PC-3 (cell line): Measurements from ENCODE around the gene TMEM190. TPM values are rescaled to one million over a fixed set of nuclear protein-coding genes. Genes with fewer than 3 reads are reported as not detected.
A peak's percentile ranks its signal among the peaks of the same experiment; 100 is the strongest.

Experiments
- ATAC-seq: fragments of 200-7000 bp; cut with Tn5 transposase; 2 replicates; pipeline ENCODE4 v1.9.1; 2020; ENCODE audit warnings: mild to moderate bottlenecking, moderate library complexity
- BruUV-seq: library from RNA; stranded (reverse); fragments of 400-500 nt; replicated peaks from 2 replicates; lab custom pipeline; 2021; lab: Mats Ljungman, UMichigan
- CTCF ChIA-PET: fragments of 300-600 bp; sonication (Branson Sonifier 250); formaldehyde crosslinking; loops from one replicate; lab custom pipeline; 2022; ENCODE audit warnings: antibody characterized with exemption; lab: Charles Lee
- POLR2A ChIA-PET: fragments of 300-600 bp; sonication (Branson Sonifier 250); formaldehyde crosslinking; loops from one replicate; lab custom pipeline; 2022; ENCODE audit warnings: antibody characterized with exemption; ENCODE audit not compliant: unreplicated experiment; lab: Charles Lee
- DNase-seq: peaks from one replicate; pipeline ENCODE4 v3.0.0-alpha.2; 2015
- H2AFZ ChIP-seq: fragments of 300-600 bp; sonication (generic); 2 replicates; pipeline ENCODE4 v1.6.0; 2016; ENCODE audit warnings: antibody characterized with exemption, low read length
- H3F3A ChIP-seq: fragments of 300-600 bp; sonication (generic); one replicate; pipeline ENCODE4 v1.6.0; 2017; ENCODE audit warnings: antibody characterized with exemption, low read length, control low read depth, mild to moderate bottlenecking; ENCODE audit not compliant: unreplicated experiment
- H3K27ac ChIP-seq: fragments of 300-600 bp; sonication (generic); 2 replicates; pipeline ENCODE4 v1.5.1; 2016; ENCODE audit warnings: mild to moderate bottlenecking, low read length
- H3K27me3 ChIP-seq: fragments of 300-600 bp; sonication (generic); 2 replicates; pipeline ENCODE4 v1.6.1; 2016; ENCODE audit warnings: low read length, mixed read lengths
- H3K36me3 ChIP-seq: fragments of 300-600 bp; sonication (generic); 2 replicates; pipeline ENCODE4 v1.6.1; 2016; ENCODE audit warnings: low read depth, mixed run types, low read length, mixed read lengths
- H3K4me1 ChIP-seq: fragments of 300-600 bp; sonication (generic); 2 replicates; pipeline ENCODE4 v1.5.1; 2016; ENCODE audit warnings: low read length; ENCODE audit not compliant: insufficient read depth
- H3K4me2 ChIP-seq: fragments of 300-600 bp; sonication (generic); 2 replicates; pipeline ENCODE4 v1.6.0; 2016; ENCODE audit warnings: low read length
- H3K4me3 ChIP-seq: fragments of 300-600 bp; sonication (generic); 2 replicates; pipeline ENCODE4 v1.5.1; 2016; ENCODE audit warnings: mild to moderate bottlenecking, low read length, mixed read lengths
- H3K79me2 ChIP-seq: fragments of 300-600 bp; sonication (generic); 2 replicates; pipeline ENCODE4 v1.6.1; 2017; ENCODE audit warnings: low read length, mixed read lengths
- H3K9ac ChIP-seq: fragments of 300-600 bp; sonication (generic); 2 replicates; pipeline ENCODE4 v1.6.0; 2016; ENCODE audit warnings: mild to moderate bottlenecking, low read length
- H3K9me2 ChIP-seq: fragments of 300-600 bp; sonication (generic); replicated peaks from 2 replicates; pipeline ENCODE4 v1.6.1; 2016; ENCODE audit warnings: mixed run types, low read length, mixed read lengths
- H3K9me3 ChIP-seq: fragments of 300-600 bp; sonication (generic); 2 replicates; pipeline ENCODE4 v1.6.1; 2016; ENCODE audit warnings: low read length, mixed read lengths
- H4K20me1 ChIP-seq: fragments of 300-600 bp; sonication (generic); 2 replicates; pipeline ENCODE4 v1.6.1; 2016; ENCODE audit warnings: low read length, mixed read lengths
- EZH2 ChIP-seq: fragments of 300-600 bp; sonication (generic); IDR thresholded peaks from one replicate; pipeline ENCODE4 v1.6.1; 2017; ENCODE audit warnings: antibody characterized with exemption, mild to moderate bottlenecking, low read length; ENCODE audit not compliant: unreplicated experiment
- EZH2phosphoT487 ChIP-seq: fragments of 300-600 bp; sonication (generic); IDR thresholded peaks from 2 replicates; pipeline ENCODE4 v1.6.1; 2018; ENCODE audit warnings: mild to moderate bottlenecking, antibody characterized with exemption, low read length, borderline replicate concordance
- intact Hi-C: fragments of 100-400 bp; cut with micrococcal nuclease; formaldehyde crosslinking; loops from 2 replicates; pipeline ENCODE4 v1.9.0; 2023
- total RNA-seq: library from RNA; depleted of rRNA; stranded (reverse); fragments of >200 nt; gene quantifications from 2 replicates; pipeline ENCODE4 v1.2.3, GENCODE V29; 2014
- TF ChIP-seq, protein P1 (sequence below): fragments of 300-600 bp; sonication (generic); conservative IDR thresholded peaks from 2 replicates; pipeline ENCODE4 v1.5.1; 2017; ENCODE audit warnings: antibody characterized with exemption, low read depth, mild to moderate bottlenecking, low read length

TMEM190 gene
- total RNA-seq, 1 experiment from 2014 or later, result not detected

DNA sequence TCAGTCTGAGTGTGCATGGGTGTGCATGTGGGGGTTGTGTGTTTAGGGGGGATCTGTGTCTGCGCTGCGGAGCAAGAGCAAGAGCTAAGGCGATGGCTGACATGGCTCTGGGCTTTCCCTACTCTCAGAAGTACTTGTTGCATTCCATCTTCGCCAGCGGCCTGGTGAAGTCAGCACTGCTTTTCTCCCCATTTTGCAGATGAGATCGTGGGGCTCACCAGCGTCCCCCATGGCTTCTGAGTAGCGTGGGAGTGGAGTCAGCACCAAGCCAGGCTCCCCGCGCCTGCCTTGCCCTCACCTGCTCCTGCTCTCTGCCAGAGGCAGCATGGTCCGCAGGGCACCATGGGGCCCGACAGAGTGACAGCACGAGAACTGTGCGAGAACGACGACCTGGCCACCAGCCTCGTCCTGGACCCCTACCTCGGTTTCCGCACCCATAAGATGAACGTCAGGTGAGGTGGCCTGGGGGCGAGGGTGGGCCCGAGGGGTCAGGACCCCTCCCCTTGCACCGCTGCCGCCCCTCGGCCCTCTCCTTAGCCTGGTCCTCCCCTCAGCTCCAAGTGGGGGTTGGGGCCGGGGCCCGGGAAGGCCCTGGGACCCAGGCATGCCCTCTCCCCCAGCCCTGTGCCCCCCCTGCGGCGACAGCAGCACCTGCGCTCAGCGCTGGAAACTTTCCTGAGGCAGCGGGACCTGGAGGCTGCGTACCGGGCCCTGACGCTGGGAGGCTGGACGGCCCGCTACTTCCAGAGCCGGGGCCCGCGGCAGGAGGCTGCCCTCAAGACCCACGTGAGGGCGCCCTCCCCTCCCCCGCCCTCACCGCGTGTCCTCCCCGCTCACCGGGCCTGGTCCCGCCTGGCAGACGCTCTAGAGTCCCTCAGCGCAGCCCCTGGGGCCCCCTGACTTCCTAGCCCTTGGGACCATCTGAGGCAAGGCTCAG lies 34.8 kb upstream of the TMEM190 start:
- ChIA-PET POLR2A (interaction anchor here (0.6 kb wide), 1 partner anchor 13 kb away, joined by 3 read pairs; no protein-coding TSS in a partner anchor), CTCF (interaction anchor here (0.5 to 0.7 kb wide), 2 partner anchors 14 to 42 kb away, joined by 3 to 12 read pairs; partner anchors contain the start of gene TMEM238)
- no TSS peak for BruUV-seq
- H3K27ac ChIP-seq, result no peak overlapping the region
- H4K20me1 ChIP-seq, result no peaks in the 10 kb centered on the region
- ATAC-seq, result no peak
- TF ChIP-seq EZH2, result no peak
- no peak for TF ChIP-seq EZH2phosphoT487
- TF ChIP-seq, protein P1, sequence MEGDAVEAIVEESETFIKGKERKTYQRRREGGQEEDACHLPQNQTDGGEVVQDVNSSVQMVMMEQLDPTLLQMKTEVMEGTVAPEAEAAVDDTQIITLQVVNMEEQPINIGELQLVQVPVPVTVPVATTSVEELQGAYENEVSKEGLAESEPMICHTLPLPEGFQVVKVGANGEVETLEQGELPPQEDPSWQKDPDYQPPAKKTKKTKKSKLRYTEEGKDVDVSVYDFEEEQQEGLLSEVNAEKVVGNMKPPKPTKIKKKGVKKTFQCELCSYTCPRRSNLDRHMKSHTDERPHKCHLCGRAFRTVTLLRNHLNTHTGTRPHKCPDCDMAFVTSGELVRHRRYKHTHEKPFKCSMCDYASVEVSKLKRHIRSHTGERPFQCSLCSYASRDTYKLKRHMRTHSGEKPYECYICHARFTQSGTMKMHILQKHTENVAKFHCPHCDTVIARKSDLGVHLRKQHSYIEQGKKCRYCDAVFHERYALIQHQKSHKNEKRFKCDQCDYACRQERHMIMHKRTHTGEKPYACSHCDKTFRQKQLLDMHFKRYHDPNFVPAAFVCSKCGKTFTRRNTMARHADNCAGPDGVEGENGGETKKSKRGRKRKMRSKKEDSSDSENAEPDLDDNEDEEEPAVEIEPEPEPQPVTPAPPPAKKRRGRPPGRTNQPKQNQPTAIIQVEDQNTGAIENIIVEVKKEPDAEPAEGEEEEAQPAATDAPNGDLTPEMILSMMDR, result no peak
- no peaks in the 10 kb centered on the region for H3F3A ChIP-seq
- H3K9me2 ChIP-seq, result no peaks in the 10 kb centered on the region
- H3K27me3 ChIP-seq, result no peaks in the 10 kb centered on the region
- no peak overlapping the region for H3K9ac ChIP-seq
- DNase-seq, result no peak
- H3K79me2 ChIP-seq, result peaks cover 11% of the 10 kb centered on the region
- intact Hi-C loops, result no loop called here
- H3K4me2 ChIP-seq, result peak overlapping the region; percentile 97
- no peaks in the 10 kb centered on the region for H3K9me3 ChIP-seq
- no peak overlapping the region for H2AFZ ChIP-seq
- no peaks in the 10 kb centered on the region for H3K36me3 ChIP-seq
- peaks cover 27% of the 10 kb centered on the region for H3K4me1 ChIP-seq
- no peak overlapping the region; the same call in 1 of the 2 replicates for H3K4me3 ChIP-seq

DNA sequence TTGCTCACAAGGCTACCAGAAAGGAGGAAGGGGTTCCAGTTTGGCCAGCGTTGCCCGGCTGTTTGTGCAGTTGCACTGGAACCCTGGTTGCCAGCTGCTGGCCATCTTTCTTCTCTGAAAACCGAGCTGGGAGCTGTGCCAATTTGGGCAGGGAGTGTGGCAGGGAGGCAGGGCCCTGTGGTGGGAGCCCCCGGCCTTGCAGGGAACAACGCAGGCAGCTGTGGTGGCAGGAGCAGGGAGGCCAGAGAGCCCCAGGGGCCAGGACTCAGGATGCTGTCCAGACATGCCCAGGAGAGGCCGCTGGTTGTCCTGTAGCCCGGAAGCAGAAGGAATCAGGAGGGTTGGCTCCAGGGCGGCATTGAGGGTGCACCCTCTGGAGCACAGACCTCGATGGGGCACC lies 32.2 kb upstream of the TMEM190 start:
- Histone ChIP-seq H4K20me1 (no peaks in the 10 kb centered on the region), H2AFZ (no peak overlapping the region), H3K27me3 (no peaks in the 10 kb centered on the region), H3K36me3 (no peaks in the 10 kb centered on the region; the same call in 1 of the 2 replicates), H3K9ac (no peak overlapping the region), H3K9me3 (no peaks in the 10 kb centered on the region), H3K4me3 (no peak overlapping the region), H3K79me2 (peaks cover 11% of the 10 kb centered on the region), H3K9me2 (no peaks in the 10 kb centered on the region), H3K4me2 (no peak overlapping the region), H3F3A (no peaks in the 10 kb centered on the region), H3K27ac (no peak overlapping the region), H3K4me1 (peaks cover 18% of the 10 kb centered on the region)
- DNase-seq (no peak), ATAC-seq (no peak)
- BruUV-seq, result no TSS peak
- POLR2A ChIA-PET, result no interaction called here
- TF ChIP-seq, protein P1, result no peak
- no peak for TF ChIP-seq EZH2
- intact Hi-C loops, result no loop called here
- CTCF ChIA-PET, result no interaction called here
